AG09319 (cell line): ENCODE measurements around the gene KCNB1.

Experiments
- DNase-seq: peaks from one replicate; pipeline ENCODE4 v3.0.0-alpha.2; 2010; ENCODE audit warnings: low read depth; ENCODE audit errors: extremely low read depth
- TF ChIP-seq, protein P1 (sequence below): IDR thresholded peaks from 2 replicates; pipeline ENCODE4 v1.5.1; 2011; ENCODE audit warnings: low read depth, mild to moderate bottlenecking, inconsistent platforms, low read length, moderate library complexity

The KCNB1 gene

DNA sequence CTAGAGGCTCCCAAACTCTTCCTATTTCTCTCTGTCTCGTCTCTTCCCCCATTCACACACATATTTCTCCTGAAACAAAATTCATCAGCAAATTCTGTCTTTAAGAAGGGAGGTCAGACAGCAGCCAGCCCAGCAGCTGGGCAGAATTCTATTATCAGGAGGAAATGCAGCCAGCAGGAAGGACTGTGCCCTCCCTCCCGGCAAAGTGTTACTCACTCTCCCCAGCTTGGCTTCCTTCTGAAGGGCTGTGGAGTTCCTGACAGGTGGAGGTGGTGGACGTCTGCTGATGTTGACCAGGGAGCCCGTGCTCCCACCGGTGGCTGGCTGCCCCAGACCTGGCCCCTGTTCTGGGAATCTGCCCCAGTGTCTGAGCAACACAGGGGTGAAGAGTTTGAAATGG, 37.3 kb downstream of the KCNB1 start:
- TF ChIP-seq, protein P1, sequence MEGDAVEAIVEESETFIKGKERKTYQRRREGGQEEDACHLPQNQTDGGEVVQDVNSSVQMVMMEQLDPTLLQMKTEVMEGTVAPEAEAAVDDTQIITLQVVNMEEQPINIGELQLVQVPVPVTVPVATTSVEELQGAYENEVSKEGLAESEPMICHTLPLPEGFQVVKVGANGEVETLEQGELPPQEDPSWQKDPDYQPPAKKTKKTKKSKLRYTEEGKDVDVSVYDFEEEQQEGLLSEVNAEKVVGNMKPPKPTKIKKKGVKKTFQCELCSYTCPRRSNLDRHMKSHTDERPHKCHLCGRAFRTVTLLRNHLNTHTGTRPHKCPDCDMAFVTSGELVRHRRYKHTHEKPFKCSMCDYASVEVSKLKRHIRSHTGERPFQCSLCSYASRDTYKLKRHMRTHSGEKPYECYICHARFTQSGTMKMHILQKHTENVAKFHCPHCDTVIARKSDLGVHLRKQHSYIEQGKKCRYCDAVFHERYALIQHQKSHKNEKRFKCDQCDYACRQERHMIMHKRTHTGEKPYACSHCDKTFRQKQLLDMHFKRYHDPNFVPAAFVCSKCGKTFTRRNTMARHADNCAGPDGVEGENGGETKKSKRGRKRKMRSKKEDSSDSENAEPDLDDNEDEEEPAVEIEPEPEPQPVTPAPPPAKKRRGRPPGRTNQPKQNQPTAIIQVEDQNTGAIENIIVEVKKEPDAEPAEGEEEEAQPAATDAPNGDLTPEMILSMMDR: no peak

DNA sequence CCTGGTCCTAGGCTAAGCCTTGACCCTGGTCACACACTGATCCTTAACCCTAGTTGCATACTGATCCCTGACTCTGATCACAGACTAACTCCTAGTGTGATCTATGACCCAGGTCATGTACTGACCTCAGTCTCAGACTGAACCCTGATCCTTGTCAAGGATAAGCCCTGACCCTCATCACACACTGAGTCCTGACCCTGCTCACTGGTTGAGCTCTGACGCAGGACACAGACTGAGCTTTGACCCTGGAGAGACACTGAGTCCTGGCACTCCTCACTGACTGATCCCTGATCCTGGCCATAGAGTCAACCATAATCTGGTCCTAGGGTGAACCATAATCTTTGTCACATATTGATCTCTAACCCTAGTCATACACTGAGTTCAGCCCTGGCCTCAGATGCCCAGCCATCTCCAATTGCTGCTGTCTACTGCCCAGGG, 37.9 kb downstream of the KCNB1 start:
- no peak for DNase-seq
- TF ChIP-seq, protein P1: no peak

More for the DNA sequence above, 37.3 kb downstream of the KCNB1 start:
- no peak for DNase-seq

DNA sequence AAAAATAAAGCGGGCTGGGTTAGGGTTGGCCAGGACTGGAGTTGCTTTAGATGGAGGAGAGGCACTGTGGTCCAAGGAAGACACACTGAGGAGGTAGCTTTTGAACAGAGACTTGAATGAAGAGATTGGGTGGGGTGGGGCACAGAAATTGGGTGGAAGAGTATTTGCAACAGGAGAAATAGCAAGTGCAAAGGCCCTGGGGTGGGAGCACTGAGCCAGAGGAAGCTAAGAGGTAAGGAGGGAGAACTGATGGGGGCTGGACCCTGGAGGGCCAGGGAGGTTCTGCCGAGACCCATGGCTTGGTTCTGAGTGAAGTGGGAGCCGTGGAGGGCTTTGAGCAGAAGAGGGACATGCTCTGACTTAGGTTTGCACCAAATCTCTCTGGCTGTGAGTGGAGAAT, 45.4 kb downstream of the KCNB1 start:
- no peak for DNase-seq
- TF ChIP-seq, protein P1: no peak

DNA sequence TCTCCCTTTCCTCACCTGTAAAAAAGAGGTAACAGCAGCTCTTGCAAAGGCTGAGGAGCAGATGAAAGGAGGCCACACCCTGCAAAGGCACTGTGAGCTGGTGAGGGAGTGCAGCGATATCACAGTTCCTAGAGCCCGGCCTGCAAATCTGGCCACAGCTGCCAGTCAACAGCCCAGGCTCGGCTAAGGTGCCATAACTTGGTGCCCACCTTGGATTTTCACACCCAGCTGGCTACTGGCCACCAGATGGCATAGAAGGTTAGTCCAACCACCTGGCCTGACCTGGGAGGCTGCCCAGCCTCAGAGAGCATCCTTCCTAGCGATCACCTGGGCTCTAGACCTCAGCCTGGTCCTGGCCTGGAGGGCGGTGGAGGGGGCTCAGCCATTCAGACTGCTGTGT, 46.8 kb downstream of the KCNB1 start:
- no peak for DNase-seq
- TF ChIP-seq, protein P1: no peak

DNA sequence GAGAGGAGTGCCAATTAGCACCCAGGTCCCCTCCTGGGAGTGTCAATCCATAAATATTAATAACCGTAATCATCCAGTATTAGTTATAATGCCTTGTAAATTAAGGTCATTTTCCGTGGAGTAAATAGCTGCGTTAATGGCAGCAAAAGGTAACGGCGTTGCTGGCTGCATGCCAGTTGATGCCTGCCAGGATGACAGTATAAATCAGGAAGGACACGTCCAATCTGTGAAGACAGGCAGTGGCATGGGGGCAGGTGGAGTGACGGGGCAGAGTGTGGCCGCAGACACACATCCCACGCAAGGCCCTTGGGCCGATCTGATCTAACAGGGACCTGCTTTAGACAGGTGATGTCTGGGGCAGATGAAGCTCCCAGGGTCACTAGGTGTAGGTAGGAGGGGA, 49.1 kb downstream of the KCNB1 start:
- no peak for DNase-seq
- TF ChIP-seq, protein P1: no peak

DNA sequence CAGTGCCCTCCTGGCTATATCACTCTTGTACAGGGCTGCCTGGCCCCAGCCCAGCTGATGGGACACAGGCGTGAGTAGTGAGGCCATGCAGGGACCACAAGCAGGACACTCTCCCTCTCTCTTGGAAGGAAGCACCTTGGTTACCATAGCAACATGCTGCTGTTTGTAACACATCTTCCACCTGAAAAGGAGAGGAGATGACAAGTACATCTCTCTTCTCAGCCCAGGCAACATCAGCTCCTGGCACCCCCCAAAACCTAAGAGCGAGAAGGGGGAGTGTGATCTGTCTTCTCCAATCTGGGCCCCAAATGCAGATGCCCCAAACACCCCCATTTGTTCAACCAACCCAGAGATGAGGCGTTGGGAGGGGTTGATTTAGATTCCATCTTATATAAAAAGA, 49.9 kb downstream of the KCNB1 start:
- DNase-seq: no peak
- TF ChIP-seq, protein P1: no peak

DNA sequence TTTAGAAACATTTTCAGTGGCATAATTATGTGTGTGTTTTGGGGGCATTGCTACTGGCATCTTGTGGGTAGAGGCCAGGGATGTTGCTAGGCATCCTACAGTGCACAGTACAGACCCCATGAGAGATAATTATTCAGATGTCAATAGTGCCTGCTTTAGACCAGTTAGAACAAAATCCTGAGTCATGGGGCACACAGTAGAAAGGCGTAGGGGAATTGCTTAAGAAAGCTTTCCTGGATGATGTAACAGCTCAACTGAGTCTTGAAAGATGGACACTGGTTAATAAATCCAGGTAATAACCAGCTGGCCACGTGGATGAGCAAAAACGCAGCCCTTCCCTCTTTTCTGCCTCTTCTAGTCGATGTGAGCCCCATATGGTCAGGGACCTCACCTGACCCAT, 51.1 kb downstream of the KCNB1 start:
- TF ChIP-seq, protein P1: no peak
- DNase-seq: no peak
